ENCODE results near the gene TSPAN9.

The TSPAN9 gene

DNA sequence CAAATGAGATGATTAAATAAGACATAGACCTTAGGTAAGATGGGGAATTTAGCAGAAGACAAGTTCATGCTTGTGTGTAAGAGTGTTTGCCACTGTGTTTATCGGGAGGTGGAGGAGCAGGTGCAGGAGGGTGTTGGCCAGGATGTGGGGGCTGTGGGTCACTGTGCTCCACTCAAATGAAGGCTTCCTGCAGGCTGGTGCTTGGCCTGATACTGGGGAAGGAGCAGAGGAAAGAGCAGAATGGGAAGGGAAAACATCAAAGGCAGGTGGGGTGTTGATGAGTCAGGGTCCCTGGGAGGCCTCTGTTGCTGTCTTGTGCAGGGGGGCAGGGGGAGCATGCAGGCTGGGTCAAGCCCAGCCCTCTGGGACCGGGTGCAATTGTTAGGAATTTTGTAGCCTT is 126.5 kb downstream of the TSPAN9 start:
- TF ChIP-seq, protein P1, sequence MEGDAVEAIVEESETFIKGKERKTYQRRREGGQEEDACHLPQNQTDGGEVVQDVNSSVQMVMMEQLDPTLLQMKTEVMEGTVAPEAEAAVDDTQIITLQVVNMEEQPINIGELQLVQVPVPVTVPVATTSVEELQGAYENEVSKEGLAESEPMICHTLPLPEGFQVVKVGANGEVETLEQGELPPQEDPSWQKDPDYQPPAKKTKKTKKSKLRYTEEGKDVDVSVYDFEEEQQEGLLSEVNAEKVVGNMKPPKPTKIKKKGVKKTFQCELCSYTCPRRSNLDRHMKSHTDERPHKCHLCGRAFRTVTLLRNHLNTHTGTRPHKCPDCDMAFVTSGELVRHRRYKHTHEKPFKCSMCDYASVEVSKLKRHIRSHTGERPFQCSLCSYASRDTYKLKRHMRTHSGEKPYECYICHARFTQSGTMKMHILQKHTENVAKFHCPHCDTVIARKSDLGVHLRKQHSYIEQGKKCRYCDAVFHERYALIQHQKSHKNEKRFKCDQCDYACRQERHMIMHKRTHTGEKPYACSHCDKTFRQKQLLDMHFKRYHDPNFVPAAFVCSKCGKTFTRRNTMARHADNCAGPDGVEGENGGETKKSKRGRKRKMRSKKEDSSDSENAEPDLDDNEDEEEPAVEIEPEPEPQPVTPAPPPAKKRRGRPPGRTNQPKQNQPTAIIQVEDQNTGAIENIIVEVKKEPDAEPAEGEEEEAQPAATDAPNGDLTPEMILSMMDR (IDR thresholded peaks at IDR 0.05; ENCODE audit: control extremely low read depth, extremely low read depth, low read depth, missing control alignments) = no peak
- ChIA-PET CTCF (interaction anchor here (0.7 to 2.4 kb wide), 20 partner anchors 10 to 128 kb away, joined by 3 to 27 read pairs (median 5); no protein-coding TSS in a partner anchor), POLR2A (no interaction called here)
- no peak for DNase-seq (ENCODE audit: extremely low spot score)

GRCh38 chr12:3204143-3204542 is 127.0 kb downstream of the TSPAN9 start:
- CTCF ChIA-PET = interaction anchor here (2.2 kb wide), 1 partner anchor 9 kb away, joined by 10 read pairs; no protein-coding TSS in a partner anchor
- DNase-seq (ENCODE audit: extremely low spot score) = no peak
- TF ChIP-seq, protein P1 (IDR thresholded peaks at IDR 0.05; ENCODE audit: control extremely low read depth, extremely low read depth, low read depth, missing control alignments) = no peak
- POLR2A ChIA-PET = no interaction called here

GRCh38 chr12:3204730-3205531 is 127.8 kb downstream of the TSPAN9 start:
- no peak for DNase-seq (ENCODE audit: extremely low spot score)
- CTCF ChIA-PET = interaction anchor here (1.0 to 1.5 kb wide), 4 partner anchors 9 to 71 kb away, joined by 3 read pairs; no protein-coding TSS in a partner anchor
- TF ChIP-seq, protein P1 (IDR thresholded peaks at IDR 0.05; ENCODE audit: control extremely low read depth, extremely low read depth, low read depth, missing control alignments) = no peak
- POLR2A ChIA-PET = no interaction called here

DNA sequence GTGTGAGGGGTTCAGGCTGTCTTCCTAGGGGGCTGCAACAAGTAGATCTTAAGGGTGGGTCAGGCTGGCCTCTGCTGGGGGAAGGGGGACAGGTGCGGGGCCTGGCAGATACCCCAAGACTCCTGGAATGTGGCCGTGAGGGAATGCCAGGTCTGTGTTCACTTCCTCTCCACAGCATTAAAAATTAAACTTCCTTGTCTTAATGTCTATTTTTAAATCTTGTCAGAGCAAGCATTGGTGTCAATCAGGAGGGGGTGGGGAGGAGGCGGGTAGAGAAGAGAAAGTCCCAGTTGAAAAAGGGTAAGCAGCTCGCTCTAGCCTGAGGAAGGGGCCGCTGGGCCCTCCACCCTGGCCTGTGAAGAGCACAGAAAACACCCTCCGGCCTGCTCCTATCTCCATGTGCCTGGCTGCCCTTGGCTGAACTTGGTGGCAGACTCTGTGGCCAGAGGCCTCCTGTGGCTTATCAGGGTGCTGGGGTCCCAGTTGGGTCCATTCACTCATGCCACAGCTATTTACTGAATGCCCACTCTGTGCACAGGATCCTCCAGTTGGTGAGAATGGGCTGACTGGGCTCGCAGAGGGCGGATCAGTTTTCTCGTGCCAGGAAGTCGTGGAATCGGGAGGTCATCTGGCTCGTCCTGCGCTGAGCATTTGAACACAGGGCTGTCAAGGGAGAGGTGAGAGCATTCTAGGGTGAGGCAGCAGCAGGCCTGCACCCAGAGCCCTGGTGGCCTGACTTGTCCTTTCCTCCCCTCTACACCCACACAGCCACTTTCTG is 128.8 kb downstream of the TSPAN9 start:
- TF ChIP-seq, protein P1 (IDR thresholded peaks at IDR 0.05; ENCODE audit: control extremely low read depth, extremely low read depth, low read depth, missing control alignments) = no peak
- CTCF ChIA-PET = interaction anchor here (1.0 to 2.6 kb wide), 8 partner anchors 8 to 72 kb away, joined by 3 to 10 read pairs (median 3); no protein-coding TSS in a partner anchor
- POLR2A ChIA-PET = no interaction called here
- DNase-seq (ENCODE audit: extremely low spot score) = no peak

GRCh38 chr12:3206536-3207072 is 129.4 kb downstream of the TSPAN9 start:
- no peak for DNase-seq (ENCODE audit: extremely low spot score)
- ChIA-PET CTCF (interaction anchor here (1.1 to 2.6 kb wide), 5 partner anchors 11 to 73 kb away, joined by 3 to 10 read pairs (median 4); no protein-coding TSS in a partner anchor), POLR2A (no interaction called here)
- TF ChIP-seq, protein P1 (IDR thresholded peaks at IDR 0.05; ENCODE audit: control extremely low read depth, extremely low read depth, low read depth, missing control alignments) = no peak

- POLR2A ChIA-PET = no interaction called here
Measured at GRCh38 chr12:3207175-3207574, 130.0 kb downstream of the TSPAN9 start.

More at GRCh38 chr12:3207175-3207574, 130.0 kb downstream of the TSPAN9 start:
- CTCF ChIA-PET = interaction anchor here (1.1 to 2.6 kb wide), 4 partner anchors 12 to 71 kb away, joined by 3 to 10 read pairs (median 4); no protein-coding TSS in a partner anchor
- no peak for DNase-seq (ENCODE audit: extremely low spot score)
- TF ChIP-seq, protein P1 (IDR thresholded peaks at IDR 0.05; ENCODE audit: control extremely low read depth, extremely low read depth, low read depth, missing control alignments) = no peak
